ENCODE results near the gene MPDU1. TPM values are rescaled to one million over a fixed set of nuclear protein-coding genes. Genes with fewer than 3 reads are reported as not detected.

MPDU1 gene
- total RNA-seq, 1 experiment from 2014 or later, result 71.0 TPM

- Histone ChIP-seq H3K9me2 (replicated peaks; ENCODE audit: low read length) (no peaks in the 10 kb centered on the region), H3K9ac (ENCODE audit: low read length) (peak overlapping the region; percentile 35), H3K36me3 (ENCODE audit: low read depth, low read length) (peaks cover 30% of the 10 kb centered on the region), H3K79me2 (ENCODE audit: low read length) (peaks cover 55% of the 10 kb centered on the region), H3K4me1 (ENCODE audit: insufficient read depth, low read length) (peaks cover 57% of the 10 kb centered on the region), H3K9me3 (ENCODE audit: low read length) (no peaks in the 10 kb centered on the region), H3F3A (ENCODE audit: low read length, unreplicated experiment) (peaks cover 31% of the 10 kb centered on the region), H4K20me1 (ENCODE audit: low read length) (peaks cover 30% of the 10 kb centered on the region), H3K27me3 (ENCODE audit: low read length) (no peaks in the 10 kb centered on the region), H3K27ac (ENCODE audit: low read length) (peak overlapping the region; percentile 83), H3K4me3 (ENCODE audit: low read length) (0 out of 2 replicates have a peak overlapping the region, but pooled peaks have one; percentile 1), H2AFZ (ENCODE audit: low read length) (no peak overlapping the region), H3K4me2 (ENCODE audit: low read length) (peak overlapping the region; percentile 26)
- intact Hi-C loops (cut with micrococcal nuclease), result loop anchor here (5.0 kb wide), 1 partner anchor 107 kb away; the partner anchor contains the start of genes TP53 and WRAP53
- TF ChIP-seq EZH2 (IDR thresholded peaks at IDR 0.05; ENCODE audit: low read length, unreplicated experiment) (no peak), EZH2phosphoT487 (IDR thresholded peaks at IDR 0.05; ENCODE audit: borderline replicate concordance, low read length) (no peak), CTCF (conservative IDR thresholded peaks at IDR 0.05; ENCODE audit: low read depth, low read length) (no peak)
- ChIA-PET POLR2A (ENCODE audit: unreplicated experiment) (no interaction called here), CTCF (interaction anchor here (1.3 kb wide), 1 partner anchor 107 kb away, joined by 4 read pairs; the partner anchor contains the start of gene TP53)
- ATAC-seq, result no peak; the same call in 1 of the 2 replicates
- BruUV-seq (replicated peaks), result no TSS peak
- DNase-seq, result no peak
Measured at GRCh38 chr17:7579834-7580603, 3.6 kb upstream of the MPDU1 start.

GRCh38 chr17:7580604-7581575 is 2.8 kb upstream of the MPDU1 start:
- H3K9ac ChIP-seq (ENCODE audit: low read length), result no peak overlapping the region
- ATAC-seq, result no peak
- no peak overlapping the region for H3K4me3 ChIP-seq (ENCODE audit: low read length)
- H3K4me2 ChIP-seq (ENCODE audit: low read length), result no peak overlapping the region
- H3K9me3 ChIP-seq (ENCODE audit: low read length), result no peaks in the 10 kb centered on the region
- peaks cover 22% of the 10 kb centered on the region for H3K36me3 ChIP-seq (ENCODE audit: low read depth, low read length)
- H3K79me2 ChIP-seq (ENCODE audit: low read length), result peaks cover 55% of the 10 kb centered on the region
- intact Hi-C loops (cut with micrococcal nuclease), result no loop called here
- H3K9me2 ChIP-seq (replicated peaks; ENCODE audit: low read length), result no peaks in the 10 kb centered on the region
- H3K27ac ChIP-seq (ENCODE audit: low read length), result no peak overlapping the region
- no TSS peak for BruUV-seq (replicated peaks)
- peaks cover 23% of the 10 kb centered on the region for H3F3A ChIP-seq (ENCODE audit: low read length, unreplicated experiment)
- CTCF ChIA-PET, result no interaction called here
- peaks cover 21% of the 10 kb centered on the region for H4K20me1 ChIP-seq (ENCODE audit: low read length)
- H3K27me3 ChIP-seq (ENCODE audit: low read length), result no peaks in the 10 kb centered on the region
- peaks cover 48% of the 10 kb centered on the region for H3K4me1 ChIP-seq (ENCODE audit: insufficient read depth, low read length)
- TF ChIP-seq EZH2 (IDR thresholded peaks at IDR 0.05; ENCODE audit: low read length, unreplicated experiment) (no peak), CTCF (conservative IDR thresholded peaks at IDR 0.05; ENCODE audit: low read depth, low read length) (no peak), EZH2phosphoT487 (IDR thresholded peaks at IDR 0.05; ENCODE audit: borderline replicate concordance, low read length) (no peak)
- no peak for DNase-seq
- no peak overlapping the region for H2AFZ ChIP-seq (ENCODE audit: low read length)
- POLR2A ChIA-PET (ENCODE audit: unreplicated experiment), result no interaction called here
